ENCODE measurements around the gene UNKL. TPM values are rescaled to one million over a fixed set of nuclear protein-coding genes. Genes with fewer than 3 reads are reported as not detected.

UNKL gene
- total and polyA plus RNA-seq, 2 donors (not counting 1 experiment from before 2014, with no cell fraction given) = 53.9 to 178 TPM

GRCh38 chr16:1451702-1452392, 37.3 kb upstream of the UNKL start:
- H3K9me3 ChIP-seq (ENCODE audit: control extremely low read depth in 1 of 3, control insufficient read depth in 2 of 3, insufficient read depth in 1 of 3, low read length in 2 of 3) = no peaks in the 10 kb centered on the region
- no peak overlapping the region for H3K4me3 ChIP-seq (ENCODE audit: control extremely low read depth in 1 of 5, extremely low read depth in 1 of 5, insufficient read depth in 1 of 5, low read depth in 2 of 5, low read length in 4 of 5)
- no peak overlapping the region for H3K27ac ChIP-seq (ENCODE audit: low read length in 2 of 2)
- H3K4me2 ChIP-seq (replicated peaks; ENCODE audit: low read depth, low read length, poor library complexity, severe bottlenecking) = no peak overlapping the region
- ChIA-PET POLR2A (no interaction called here), CTCF (no interaction called here)
- ATAC-seq (ENCODE audit: low read depth) (no peak), DNase-seq (no peak)
- Mint-ChIP-seq H3K4me1 (no peaks in the 10 kb centered on the region), H3K27me3 (no peaks in the 10 kb centered on the region), H3K4me3 (no peak overlapping the region), H3K27ac (peak overlapping the region; percentile 46), H3K9me3 (ENCODE audit: insufficient read depth) (no peaks in the 10 kb centered on the region)
- H2AFZ ChIP-seq (ENCODE audit: insufficient read depth, low read depth, low read length, poor library complexity, severe bottlenecking) = no peak overlapping the region
- TF ChIP-seq CTCF (IDR thresholded peaks at IDR 0.05) (no peak), EZH2 (IDR thresholded peaks at IDR 0.05; ENCODE audit: borderline replicate concordance, insufficient read depth, low read depth, low read length, poor library complexity, severe bottlenecking) (no peak)
- H4K20me1 ChIP-seq (ENCODE audit: control insufficient read depth, insufficient read depth, low read length, poor library complexity, severe bottlenecking) = peaks cover 5% of the 10 kb centered on the region
- WGBS (ENCODE audit: insufficient coverage) = 97% methylated on average over 34 of the region's 34 CpGs
- no peak overlapping the region for H3K9ac ChIP-seq (ENCODE audit: low read length)
- H3K27me3 ChIP-seq (replicated peaks in 1 of 4; ENCODE audit: control extremely low read depth in 1 of 4, control insufficient read depth in 3 of 4, insufficient read depth in 4 of 4, low read length in 3 of 4) = no peaks in the 10 kb centered on the region
- peaks cover 41% of the 10 kb centered on the region for H3K79me2 ChIP-seq (ENCODE audit: control insufficient read depth, insufficient read depth, low read length)
- peaks cover 0 to 83% of the 10 kb centered on the region in 2 experiments for H3K36me3 ChIP-seq (replicated peaks in 1 of 2; ENCODE audit: control extremely low read depth in 1 of 2, control insufficient read depth in 1 of 2, extremely low read depth in 1 of 2, insufficient read depth in 2 of 2, low read length in 1 of 2)
- intact Hi-C loops (cut with micrococcal nuclease) = no loop called here
- peaks cover 0 to 1% of the 10 kb centered on the region in 2 donors for H3K4me1 ChIP-seq (ENCODE audit: control insufficient read depth in 2 of 2, insufficient read depth in 2 of 2, low read length in 2 of 2)

GRCh38 chr16:1450841-1451240, 36.3 kb upstream of the UNKL start:
- no peaks in the 10 kb centered on the region for H3K27me3 Mint-ChIP-seq
- H3K27ac Mint-ChIP-seq = no peak overlapping the region
- no peak for DNase-seq
- POLR2A ChIA-PET = no interaction called here
- WGBS (ENCODE audit: insufficient coverage) = 97% methylated on average over 21 of the region's 21 CpGs
- Histone ChIP-seq H2AFZ (ENCODE audit: insufficient read depth, low read depth, low read length, poor library complexity, severe bottlenecking) (no peak overlapping the region), H3K4me3 (ENCODE audit: control extremely low read depth in 1 of 5, extremely low read depth in 1 of 5, insufficient read depth in 1 of 5, low read depth in 2 of 5, low read length in 4 of 5) (no peak overlapping the region), H3K9ac (ENCODE audit: low read length) (no peak overlapping the region), H3K4me1 (ENCODE audit: control insufficient read depth in 2 of 2, insufficient read depth in 2 of 2, low read length in 2 of 2) (peaks cover 4 to 8% of the 10 kb centered on the region in 2 donors), H3K36me3 (replicated peaks in 1 of 2; ENCODE audit: control extremely low read depth in 1 of 2, control insufficient read depth in 1 of 2, extremely low read depth in 1 of 2, insufficient read depth in 2 of 2, low read length in 1 of 2) (peaks cover 0 to 89% of the 10 kb centered on the region in 2 experiments), H3K9me3 (ENCODE audit: control extremely low read depth in 1 of 3, control insufficient read depth in 2 of 3, insufficient read depth in 1 of 3, low read length in 2 of 3) (no peaks in the 10 kb centered on the region), H3K27me3 (replicated peaks in 1 of 4; ENCODE audit: control extremely low read depth in 1 of 4, control insufficient read depth in 3 of 4, insufficient read depth in 4 of 4, low read length in 3 of 4) (no peaks in the 10 kb centered on the region), H4K20me1 (ENCODE audit: control insufficient read depth, insufficient read depth, low read length, poor library complexity, severe bottlenecking) (peaks cover 5% of the 10 kb centered on the region), H3K4me2 (replicated peaks; ENCODE audit: low read depth, low read length, poor library complexity, severe bottlenecking) (no peak overlapping the region), H3K79me2 (ENCODE audit: control insufficient read depth, insufficient read depth, low read length) (peaks cover 31% of the 10 kb centered on the region), H3K27ac (ENCODE audit: low read length in 2 of 2) (no peak overlapping the region)
- no peaks in the 10 kb centered on the region for H3K9me3 Mint-ChIP-seq (ENCODE audit: insufficient read depth)
- CTCF ChIA-PET = no interaction called here
- intact Hi-C loops (cut with micrococcal nuclease) = no loop called here
- no peak for ATAC-seq (ENCODE audit: low read depth)
- H3K4me1 Mint-ChIP-seq = no peaks in the 10 kb centered on the region
- no peak overlapping the region for H3K4me3 Mint-ChIP-seq
- TF ChIP-seq EZH2 (IDR thresholded peaks at IDR 0.05; ENCODE audit: borderline replicate concordance, insufficient read depth, low read depth, low read length, poor library complexity, severe bottlenecking) (no peak), CTCF (IDR thresholded peaks at IDR 0.05) (no peak)

Data from B cell (primary cell).